Sigmoid colon (tissue), 7 donors: ENCODE results near the gene LRRC63. TPM values are rescaled to one million over a fixed set of nuclear protein-coding genes. Genes with fewer than 3 reads are reported as not detected.

Source experiments
- DNase-seq: peaks from one replicate; pipeline ENCODE4 v3.0.0-alpha.2; 2019
- H3K27ac ChIP-seq, 4 donors: fragments of 200-600 bp; sonication (generic); one replicate each; pipeline ENCODE4 v1.5.1; 2016 to 2019; ENCODE audit warnings: mild to moderate bottlenecking in 1 of 4
- H3K27me3 ChIP-seq, 3 donors: fragments of 200-600 bp; sonication (generic); one replicate each; pipeline ENCODE4 v1.5.1; 2019; ENCODE audit warnings: mild to moderate bottlenecking in 1 of 3
- H3K36me3 ChIP-seq, 4 donors: fragments of 200-600 bp; sonication (generic); one replicate each; pipeline ENCODE4 v1.5.1; 2016 to 2019
- H3K4me1 ChIP-seq, 4 donors: fragments of 200-600 bp; sonication (generic); one replicate each; pipeline ENCODE4 v1.5.1; 2017 to 2019
- H3K4me3 ChIP-seq, 4 donors: fragments of 200-600 bp; sonication (generic); one replicate each; pipeline ENCODE4 v1.5.1; 2017 to 2019; ENCODE audit warnings: mild to moderate bottlenecking in 2 of 4, moderate library complexity in 1 of 4
- H3K9me3 ChIP-seq, 4 donors: fragments of 200-600 bp in 3 of 4; sonication (generic) in 3 of 4; one replicate each; pipeline versions ENCODE4 v1.5.1 to v1.6.1; 2013 to 2019
- CTCF ChIP-seq, 4 experiments: fragments of 450-650 bp in 3 of 4; fragments of 200-600 bp in 1 of 4; IDR thresholded peaks; one replicate each; pipeline ENCODE4 v1.5.1; 2016 to 2019; ENCODE audit warnings: antibody characterized with exemption in 4 of 4, mild to moderate bottlenecking in 3 of 4, moderate library complexity in 2 of 4
- EP300 ChIP-seq, 4 donors: sonication (generic); formaldehyde crosslinking; IDR thresholded peaks; one replicate each; pipeline ENCODE4 v1.6.1; 2017; ENCODE audit warnings: antibody characterized with exemption in 4 of 4
- POLR2A ChIP-seq, 2 donors: fragments of 450-650 bp; IDR thresholded peaks; one replicate each; pipeline ENCODE4 v1.6.1; 2016; ENCODE audit warnings: antibody characterized with exemption in 2 of 2, mild to moderate bottlenecking in 2 of 2, moderate library complexity in 2 of 2
- POLR2AphosphoS5 ChIP-seq, 4 donors: sonication (generic); formaldehyde crosslinking; IDR thresholded peaks; one replicate each; pipeline ENCODE4 v1.6.1; 2017; ENCODE audit warnings: antibody characterized with exemption in 4 of 4
- WGBS, 2 donors: extraction: QIAGEN DNeasy Blood & Tissue Kit; methylation state at CpG; one replicate each; pipeline ENCODE4 v1.1.7; 2013; 5-methylcytosine and 5-hydroxymethylcytosine counted together
- intact Hi-C: fragments of 100-400 bp; cut with DNase I; formaldehyde crosslinking; loops from one replicate; pipeline ENCODE4 v1.15.1; 2023
- polyA plus RNA-seq, 3 donors: library from polyadenylated mRNA; stranded (reverse); fragments of 200-250 nt; gene quantifications; one replicate each; pipeline ENCODE4 v1.2.3, GENCODE V29; 2013
- total RNA-seq, 4 donors: library from RNA; depleted of rRNA; stranded (reverse); fragments of >200 nt; gene quantifications; one replicate each; pipeline ENCODE4 v1.1.0, GENCODE V29; 2016
- donor health status: healthy with polysubstance abuse.
- donor health status: Bipolar disorder and iron deficiency.
- donor health status: healthy.

The LRRC63 gene
- total and polyA plus RNA-seq, 7 donors: not detected

- no peak for DNase-seq
- no peak overlapping the region for H3K4me3 ChIP-seq
- H3K27me3 ChIP-seq: no peaks in the 10 kb centered on the region
- 65 to 70% methylated on average over 3 of the region's 3 CpGs for WGBS, 2 donors
- no peak overlapping the region for H3K27ac ChIP-seq
- H3K36me3 ChIP-seq: no peaks in the 10 kb centered on the region
- TF ChIP-seq POLR2A (IDR thresholded peaks at IDR 0.05) (no peak), EP300 (IDR thresholded peaks at IDR 0.05) (no peak), CTCF (IDR thresholded peaks at IDR 0.05) (no peak), POLR2AphosphoS5 (IDR thresholded peaks at IDR 0.05) (no peak)
- H3K4me1 ChIP-seq: no peaks in the 10 kb centered on the region
- H3K9me3 ChIP-seq: no peaks in the 10 kb centered on the region
- intact Hi-C loops: no loop called here
Observed at GRCh38 chr13:46202188-46202795, 9.4 kb upstream of the LRRC63 start.

GRCh38 chr13:46202966-46203365 lies 8.8 kb upstream of the LRRC63 start:
- Histone ChIP-seq H3K27ac (no peak overlapping the region), H3K9me3 (no peaks in the 10 kb centered on the region), H3K4me1 (no peaks in the 10 kb centered on the region), H3K4me3 (no peak overlapping the region), H3K36me3 (no peaks in the 10 kb centered on the region), H3K27me3 (no peaks in the 10 kb centered on the region)
- 79 to 83% methylated on average over 5 of the region's 5 CpGs for WGBS, 2 donors
- intact Hi-C loops: no loop called here
- DNase-seq: no peak
- no peak for TF ChIP-seq EP300 (IDR thresholded peaks at IDR 0.05)
- TF ChIP-seq CTCF (IDR thresholded peaks at IDR 0.05): no peak
- no peak for TF ChIP-seq POLR2AphosphoS5 (IDR thresholded peaks at IDR 0.05)
- no peak for TF ChIP-seq POLR2A (IDR thresholded peaks at IDR 0.05)

- 52 to 73% methylated on average over 1 of the region's 1 CpG for WGBS, 2 donors
- H3K27ac ChIP-seq: no peak overlapping the region
- intact Hi-C loops: no loop called here
- peaks cover 0 to 5% (median 3%) of the 10 kb centered on the region in 4 donors for H3K4me1 ChIP-seq
- no peaks in the 10 kb centered on the region for H3K9me3 ChIP-seq
- H3K27me3 ChIP-seq: no peaks in the 10 kb centered on the region
- H3K36me3 ChIP-seq: no peaks in the 10 kb centered on the region
- no peak for TF ChIP-seq CTCF (IDR thresholded peaks at IDR 0.05)
- no peak for TF ChIP-seq EP300 (IDR thresholded peaks at IDR 0.05)
- no peak for TF ChIP-seq POLR2AphosphoS5 (IDR thresholded peaks at IDR 0.05)
- TF ChIP-seq POLR2A (IDR thresholded peaks at IDR 0.05): no peak
- no peak overlapping the region for H3K4me3 ChIP-seq
- DNase-seq: no peak
Observed at GRCh38 chr13:46206143-46206542, 5.6 kb upstream of the LRRC63 start.

- H3K9me3 ChIP-seq: no peaks in the 10 kb centered on the region
- intact Hi-C loops: no loop called here
- TF ChIP-seq POLR2A (IDR thresholded peaks at IDR 0.05): no peak
- TF ChIP-seq POLR2AphosphoS5 (IDR thresholded peaks at IDR 0.05): no peak
- no peak for TF ChIP-seq CTCF (IDR thresholded peaks at IDR 0.05)
- no peak for TF ChIP-seq EP300 (IDR thresholded peaks at IDR 0.05)
- no peaks in the 10 kb centered on the region for H3K27me3 ChIP-seq
- H3K36me3 ChIP-seq: no peaks in the 10 kb centered on the region
- WGBS, 2 donors: 87 to 91% methylated on average over 7 of the region's 7 CpGs
- no peak for DNase-seq
- no peak overlapping the region for H3K27ac ChIP-seq
- H3K4me3 ChIP-seq: no peak overlapping the region
- H3K4me1 ChIP-seq: peaks cover 0 to 17% (median 6%) of the 10 kb centered on the region in 4 donors
Observed at GRCh38 chr13:46207828-46208227, 3.9 kb upstream of the LRRC63 start.
